ENCODE measurements around the gene SREBF2. TPM values are rescaled to one million over a fixed set of nuclear protein-coding genes. Genes with fewer than 3 reads are reported as not detected.

SREBF2 gene
- total RNA-seq, 1 experiment from 2014 or later: 30.2 TPM

- DNase-seq (ENCODE audit: low spot score): no peak
Measured at GRCh38 chr22:41920271-41920976, 87.5 kb downstream of the SREBF2 start.

- no peak for DNase-seq (ENCODE audit: low spot score)
Measured at GRCh38 chr22:41922328-41922727, 89.4 kb downstream of the SREBF2 start.

- DNase-seq (ENCODE audit: low spot score): no peak
Measured at GRCh38 chr22:41922940-41923594, 90.2 kb downstream of the SREBF2 start.

- DNase-seq (ENCODE audit: low spot score): no peak
Measured at GRCh38 chr22:41923595-41924276, 90.8 kb downstream of the SREBF2 start.

GRCh38 chr22:41925783-41926460 is 93.0 kb downstream of the SREBF2 start:
- DNase-seq (ENCODE audit: low spot score): no peak

- no peak for DNase-seq (ENCODE audit: low spot score)
Measured at GRCh38 chr22:41927813-41928212, 94.9 kb downstream of the SREBF2 start.

GRCh38 chr22:41928593-41929417 is 95.9 kb downstream of the SREBF2 start:
- DNase-seq (ENCODE audit: low spot score): no peak

GRCh38 chr22:41929418-41929810 is 96.5 kb downstream of the SREBF2 start:
- no peak for DNase-seq (ENCODE audit: low spot score)

- DNase-seq (ENCODE audit: low spot score): no peak
Measured at GRCh38 chr22:41931701-41932269, 98.9 kb downstream of the SREBF2 start.

- no peak for DNase-seq (ENCODE audit: low spot score)
Measured at GRCh38 chr22:41932353-41932752, 99.4 kb downstream of the SREBF2 start.

- no peak for DNase-seq (ENCODE audit: low spot score)
Measured at GRCh38 chr22:41933411-41934177, 100.7 kb downstream of the SREBF2 start.

GRCh38 chr22:41934284-41935014 is 101.5 kb downstream of the SREBF2 start:
- DNase-seq (ENCODE audit: low spot score): no peak

- no peak for DNase-seq (ENCODE audit: low spot score)
Measured at GRCh38 chr22:41935015-41935351, 102.1 kb downstream of the SREBF2 start.

- DNase-seq (ENCODE audit: low spot score): no peak
Measured at GRCh38 chr22:41935509-41935908, 102.6 kb downstream of the SREBF2 start.

- no peak for DNase-seq (ENCODE audit: low spot score)
Measured at GRCh38 chr22:41936894-41937169, 103.9 kb downstream of the SREBF2 start.

GRCh38 chr22:41939981-41940831 is 107.3 kb downstream of the SREBF2 start:
- DNase-seq (ENCODE audit: low spot score): no peak

GRCh38 chr22:41940832-41941765 is 108.2 kb downstream of the SREBF2 start:
- peak; percentile 89 for DNase-seq (ENCODE audit: low spot score)

- no peak for DNase-seq (ENCODE audit: low spot score)
Measured at GRCh38 chr22:41943661-41944209, 110.8 kb downstream of the SREBF2 start.
